Subcutaneous abdominal adipose tissue (tissue), 5 donors: Measurements from ENCODE around the gene SWT1.

Source experiments
- H3K27ac ChIP-seq: one replicate; pipeline ENCODE4 v1.7.0; 2013; ENCODE audit warnings: low read depth, mild to moderate bottlenecking, inconsistent platforms, low read length, moderate library complexity
- H3K27me3 ChIP-seq, 5 donors: one replicate each; pipeline ENCODE4 v1.7.0; 2013; ENCODE audit warnings: low read length in 5 of 5, inconsistent platforms in 1 of 5; ENCODE audit not compliant: control insufficient read depth in 5 of 5, insufficient read depth in 4 of 5
- H3K36me3 ChIP-seq, 5 donors: one replicate each; pipeline ENCODE4 v1.7.0; 2013; ENCODE audit warnings: low read length in 5 of 5; ENCODE audit not compliant: control insufficient read depth in 5 of 5, insufficient read depth in 5 of 5
- H3K4me1 ChIP-seq, 5 donors: one replicate each; pipeline ENCODE4 v1.7.0; 2013; ENCODE audit warnings: low read length in 5 of 5, mild to moderate bottlenecking in 3 of 5, moderate library complexity in 1 of 5; ENCODE audit not compliant: control insufficient read depth in 5 of 5, insufficient read depth in 5 of 5
- H3K4me3 ChIP-seq, 5 donors: one replicate each; pipeline ENCODE4 v1.7.0; 2013; ENCODE audit warnings: low read length in 5 of 5, low read depth in 1 of 5
- H3K9ac ChIP-seq, 5 donors: one replicate each; pipeline ENCODE4 v1.7.0; 2013; ENCODE audit warnings: low read length in 5 of 5, mild to moderate bottlenecking in 4 of 5, moderate library complexity in 3 of 5
- H3K9me3 ChIP-seq, 5 donors: one replicate each; pipeline ENCODE4 v1.7.0; 2013; ENCODE audit warnings: low read length in 5 of 5; ENCODE audit not compliant: control insufficient read depth in 5 of 5
- donor health status: healthy.
- donor health status: healthy.
- donor health status: healthy.
- donor health status: healthy.
- donor health status: healthy.

The SWT1 gene

GRCh38 chr1:185324118-185324517, 167.2 kb downstream of the SWT1 start:
- H3K36me3 ChIP-seq: no peaks in the 10 kb centered on the region
- H3K9me3 ChIP-seq: no peaks in the 10 kb centered on the region
- peaks cover 0 to under 1% (median 0%) of the 10 kb centered on the region in 5 donors for H3K4me1 ChIP-seq
- no peak overlapping the region for H3K9ac ChIP-seq
- no peak overlapping the region for H3K27ac ChIP-seq
- H3K27me3 ChIP-seq: no peaks in the 10 kb centered on the region
- no peak overlapping the region for H3K4me3 ChIP-seq

DNA sequence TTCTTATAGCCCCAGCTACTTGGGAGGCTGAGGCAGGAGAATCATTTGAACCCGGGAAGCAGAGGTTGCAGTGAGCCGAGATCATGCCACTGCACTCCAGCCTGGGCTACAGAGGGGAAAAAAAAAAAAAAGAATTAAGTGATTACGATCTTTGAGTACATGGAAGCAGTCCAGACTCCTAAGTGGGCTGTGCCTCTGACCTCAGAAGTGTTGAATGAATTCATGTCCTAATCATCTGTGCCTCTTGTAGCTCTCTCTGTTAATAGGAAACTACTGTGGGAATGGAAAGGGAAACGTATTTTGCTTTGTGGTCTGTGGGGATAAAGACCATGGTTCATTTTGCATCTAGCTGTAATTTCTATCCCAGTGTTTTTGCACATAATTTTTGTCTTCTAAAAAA, 168.4 kb downstream of the SWT1 start:
- Histone ChIP-seq H3K9me3 (no peaks in the 10 kb centered on the region), H3K4me3 (no peak overlapping the region), H3K9ac (no peak overlapping the region), H3K27ac (no peak overlapping the region), H3K4me1 (no peaks in the 10 kb centered on the region), H3K36me3 (no peaks in the 10 kb centered on the region), H3K27me3 (no peaks in the 10 kb centered on the region)

- no peaks in the 10 kb centered on the region for H3K9me3 ChIP-seq
- H3K27ac ChIP-seq: no peak overlapping the region
- no peaks in the 10 kb centered on the region for H3K4me1 ChIP-seq
- H3K27me3 ChIP-seq: no peaks in the 10 kb centered on the region
- H3K36me3 ChIP-seq: no peaks in the 10 kb centered on the region
- no peak overlapping the region for H3K9ac ChIP-seq
- H3K4me3 ChIP-seq: no peak overlapping the region
Measured at GRCh38 chr1:185328255-185328654, 171.3 kb downstream of the SWT1 start.

GRCh38 chr1:185334182-185334581, 177.2 kb downstream of the SWT1 start:
- Histone ChIP-seq H3K36me3 (no peaks in the 10 kb centered on the region), H3K9me3 (no peaks in the 10 kb centered on the region), H3K27me3 (no peaks in the 10 kb centered on the region), H3K9ac (no peak overlapping the region), H3K4me1 (peaks cover 0 to 7% (median 0%) of the 10 kb centered on the region in 5 donors), H3K27ac (no peak overlapping the region), H3K4me3 (no peak overlapping the region)

DNA sequence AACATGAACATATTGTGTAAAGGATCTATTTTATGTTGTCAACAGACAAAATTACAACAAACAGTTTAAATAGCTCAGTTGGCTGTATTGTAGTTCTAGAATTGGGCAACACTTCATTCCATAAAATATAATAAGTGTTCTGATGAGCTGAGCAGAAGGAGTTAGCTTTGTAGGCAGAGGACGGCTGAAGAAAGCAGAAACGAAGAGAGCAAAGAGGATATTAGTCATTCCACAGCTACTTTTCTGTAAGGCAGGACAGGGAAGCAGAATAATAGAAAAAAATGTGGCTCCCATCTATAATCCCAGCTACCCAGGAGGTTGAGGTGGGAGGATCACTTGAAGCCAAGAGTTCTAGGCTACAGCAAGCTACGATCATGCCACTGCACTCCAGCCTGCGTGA, 180.3 kb downstream of the SWT1 start:
- no peaks in the 10 kb centered on the region for H3K36me3 ChIP-seq
- no peak overlapping the region for H3K4me3 ChIP-seq
- no peaks in the 10 kb centered on the region for H3K27me3 ChIP-seq
- no peaks in the 10 kb centered on the region for H3K9me3 ChIP-seq
- H3K9ac ChIP-seq: no peak overlapping the region
- H3K27ac ChIP-seq: no peak overlapping the region
- peaks cover 0 to 13% (median 0%) of the 10 kb centered on the region in 5 donors for H3K4me1 ChIP-seq

- Histone ChIP-seq H3K27ac (no peak overlapping the region), H3K4me3 (no peak overlapping the region), H3K9ac (no peak overlapping the region), H3K9me3 (no peaks in the 10 kb centered on the region), H3K27me3 (no peaks in the 10 kb centered on the region), H3K4me1 (peaks cover 0 to 14% (median 0%) of the 10 kb centered on the region in 5 donors), H3K36me3 (no peaks in the 10 kb centered on the region)
Measured at GRCh38 chr1:185338719-185339622, 182.0 kb downstream of the SWT1 start.

GRCh38 chr1:185341196-185341781, 184.3 kb downstream of the SWT1 start:
- H3K36me3 ChIP-seq: no peaks in the 10 kb centered on the region

More at GRCh38 chr1:185341196-185341781, 184.3 kb downstream of the SWT1 start:
- Histone ChIP-seq H3K4me1 (peaks cover 0 to 14% (median 0%) of the 10 kb centered on the region in 5 donors), H3K27me3 (no peaks in the 10 kb centered on the region), H3K9me3 (no peaks in the 10 kb centered on the region), H3K9ac (no peak overlapping the region), H3K4me3 (no peak overlapping the region), H3K27ac (no peak overlapping the region)
